HUES6 (cell line): ENCODE results near the gene NGLY1.

Experiments
- H3K27ac ChIP-seq: 2 replicates; pipeline ENCODE4 v1.7.0; 2013; ENCODE audit warnings: low read depth, mild to moderate bottlenecking, low read length, inconsistent platforms
- H3K27me3 ChIP-seq: 2 replicates; pipeline ENCODE4 v1.6.1; 2013; ENCODE audit warnings: low read length; ENCODE audit not compliant: control insufficient read depth, insufficient read depth
- H3K36me3 ChIP-seq: 2 replicates; pipeline ENCODE4 v1.6.1; 2013; ENCODE audit warnings: low read length; ENCODE audit not compliant: control insufficient read depth, insufficient read depth
- H3K4me1 ChIP-seq: 2 replicates; pipeline ENCODE4 v1.6.1; 2013; ENCODE audit warnings: low read length; ENCODE audit not compliant: control insufficient read depth, insufficient read depth
- H3K4me3 ChIP-seq: 2 replicates; pipeline ENCODE4 v1.5.1; 2013; ENCODE audit warnings: low read depth, low read length
- H3K9ac ChIP-seq: one replicate; pipeline ENCODE4 v1.6.1; 2013; ENCODE audit warnings: mild to moderate bottlenecking, low read length
- H3K9me3 ChIP-seq: 2 replicates; pipeline ENCODE4 v1.6.1; 2013; ENCODE audit warnings: low read depth, low read length; ENCODE audit not compliant: control insufficient read depth, insufficient read depth

The NGLY1 gene

DNA sequence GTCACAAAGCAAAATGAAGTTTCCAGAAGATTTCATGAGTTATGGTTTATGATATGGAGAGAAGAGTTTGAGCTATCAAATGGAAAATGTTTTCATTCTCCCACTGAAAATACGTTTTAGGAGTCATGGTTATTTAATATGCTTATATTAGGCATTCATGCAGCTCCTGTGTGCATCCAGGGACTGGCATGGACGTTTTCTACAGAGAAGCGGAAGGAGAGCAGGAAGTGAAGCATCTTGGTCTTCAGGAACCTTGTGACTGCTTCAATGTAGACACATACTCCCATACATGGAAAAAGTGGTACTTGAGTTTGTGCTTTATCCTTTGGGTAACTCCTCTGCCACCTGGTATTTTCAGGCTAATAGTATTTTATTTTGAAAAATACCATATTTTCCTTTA lies 75.2 kb downstream of the NGLY1 start:
- H3K4me1 ChIP-seq: no peaks in the 10 kb centered on the region
- H3K36me3 ChIP-seq: no peaks in the 10 kb centered on the region
- no peaks in the 10 kb centered on the region; the same call in 1 of the 2 replicates for H3K27me3 ChIP-seq
- no peak overlapping the region for H3K27ac ChIP-seq
- H3K9me3 ChIP-seq: no peaks in the 10 kb centered on the region
- no peak overlapping the region for H3K9ac ChIP-seq
- no peak overlapping the region for H3K4me3 ChIP-seq

- Histone ChIP-seq H3K9me3 (no peaks in the 10 kb centered on the region), H3K4me1 (no peaks in the 10 kb centered on the region), H3K36me3 (no peaks in the 10 kb centered on the region), H3K27ac (no peak overlapping the region), H3K9ac (no peak overlapping the region), H3K4me3 (no peak overlapping the region), H3K27me3 (no peaks in the 10 kb centered on the region; the same call in 1 of the 2 replicates)
Observed at GRCh38 chr3:25707268-25707926, 75.8 kb downstream of the NGLY1 start.

GRCh38 chr3:25706213-25706612 lies 77.0 kb downstream of the NGLY1 start:
- H3K36me3 ChIP-seq: no peaks in the 10 kb centered on the region
- H3K4me3 ChIP-seq: no peak overlapping the region
- no peaks in the 10 kb centered on the region for H3K4me1 ChIP-seq
- H3K27me3 ChIP-seq: no peaks in the 10 kb centered on the region; the same call in 1 of the 2 replicates
- no peak overlapping the region for H3K9ac ChIP-seq
- H3K9me3 ChIP-seq: no peaks in the 10 kb centered on the region
- no peak overlapping the region for H3K27ac ChIP-seq

- Histone ChIP-seq H3K9ac (no peak overlapping the region), H3K9me3 (no peaks in the 10 kb centered on the region), H3K36me3 (no peaks in the 10 kb centered on the region), H3K27me3 (no peaks in the 10 kb centered on the region), H3K4me3 (no peak overlapping the region), H3K4me1 (no peaks in the 10 kb centered on the region), H3K27ac (no peak overlapping the region)
Observed at GRCh38 chr3:25697553-25697952, 85.7 kb downstream of the NGLY1 start.

GRCh38 chr3:25695731-25696420 lies 87.4 kb downstream of the NGLY1 start:
- Histone ChIP-seq H3K27ac (no peak overlapping the region), H3K9ac (no peak overlapping the region), H3K4me3 (no peak overlapping the region), H3K4me1 (no peaks in the 10 kb centered on the region), H3K9me3 (no peaks in the 10 kb centered on the region), H3K27me3 (no peaks in the 10 kb centered on the region), H3K36me3 (no peaks in the 10 kb centered on the region)

DNA sequence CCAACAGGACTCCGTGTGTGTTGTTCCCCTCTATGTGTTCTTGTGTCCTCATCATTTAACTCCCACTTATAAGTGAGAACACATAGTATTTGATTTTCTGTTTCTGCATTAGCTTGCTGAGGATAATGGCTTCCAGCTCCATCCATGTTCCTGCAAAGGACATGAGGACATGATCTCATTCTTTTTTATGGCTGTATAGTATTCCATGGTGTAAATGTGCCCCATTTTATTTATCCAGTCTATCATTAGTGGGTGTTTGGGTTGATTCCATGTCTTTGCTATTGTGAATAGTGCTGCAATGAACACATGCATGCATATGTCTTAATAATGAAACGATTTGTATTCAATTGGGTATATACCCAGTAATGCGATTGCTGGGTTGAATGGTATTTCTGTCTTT lies 90.0 kb downstream of the NGLY1 start:
- no peak overlapping the region for H3K9ac ChIP-seq
- H3K27ac ChIP-seq: no peak overlapping the region
- H3K4me3 ChIP-seq: no peak overlapping the region
- H3K36me3 ChIP-seq: no peaks in the 10 kb centered on the region
- H3K9me3 ChIP-seq: no peaks in the 10 kb centered on the region
- no peaks in the 10 kb centered on the region for H3K27me3 ChIP-seq
- H3K4me1 ChIP-seq: no peaks in the 10 kb centered on the region

DNA sequence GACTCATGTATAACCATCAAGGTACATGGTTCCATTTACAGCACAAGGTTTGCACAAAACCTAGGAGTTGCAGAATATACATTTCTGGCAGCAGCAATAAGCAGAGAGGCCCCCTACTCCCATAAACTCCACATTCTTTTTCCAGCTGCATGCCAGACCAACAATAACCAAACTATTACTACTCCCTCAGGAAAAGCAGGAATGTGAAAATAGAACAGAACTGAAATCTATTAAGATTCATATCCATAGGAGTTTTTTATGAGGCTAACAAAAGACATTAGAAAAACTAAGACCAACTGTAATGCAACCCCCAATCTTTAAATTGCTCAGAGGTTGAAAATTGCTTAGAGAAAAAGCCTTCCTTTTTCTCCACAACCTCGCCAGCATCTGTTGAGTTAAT lies 90.9 kb downstream of the NGLY1 start:
- no peak overlapping the region for H3K4me3 ChIP-seq
- H3K27me3 ChIP-seq: no peaks in the 10 kb centered on the region
- no peaks in the 10 kb centered on the region for H3K36me3 ChIP-seq
- no peak overlapping the region for H3K9ac ChIP-seq
- no peaks in the 10 kb centered on the region for H3K9me3 ChIP-seq
- H3K4me1 ChIP-seq: no peaks in the 10 kb centered on the region
- H3K27ac ChIP-seq: no peak overlapping the region

DNA sequence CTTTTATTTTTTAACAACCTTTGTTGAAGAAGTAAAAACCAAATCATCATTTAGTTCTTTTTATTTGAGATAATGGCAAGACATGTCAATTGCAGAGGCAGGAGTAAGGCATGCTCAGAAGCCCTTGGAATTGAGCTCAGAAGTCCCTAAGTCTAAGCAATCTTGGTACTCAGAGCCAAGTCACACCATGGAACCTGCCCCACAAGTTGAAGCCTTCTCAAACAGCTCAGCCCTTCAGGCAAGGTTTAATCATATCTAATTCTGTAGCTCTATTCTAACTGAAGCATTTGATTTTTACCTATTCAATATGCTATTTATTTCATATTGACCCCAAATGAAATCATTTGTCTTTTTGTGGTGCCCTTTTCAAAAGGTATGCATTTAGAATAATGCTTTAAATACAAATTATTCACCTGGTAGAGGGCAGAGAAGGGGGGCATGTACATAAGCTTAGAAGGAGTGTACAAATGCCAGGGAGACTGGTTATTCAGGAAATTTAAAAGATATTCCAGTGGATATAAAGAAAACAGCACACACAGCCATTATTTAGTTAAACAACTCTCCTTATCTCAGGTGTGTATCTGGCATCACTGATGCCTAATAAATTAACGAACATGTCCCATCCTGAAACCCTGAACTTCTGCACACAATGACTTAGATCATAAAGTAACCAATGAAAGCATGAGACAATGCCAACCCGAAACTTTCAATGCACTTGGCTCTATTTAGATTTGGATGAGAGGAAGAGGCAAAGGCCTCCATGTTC lies 92.3 kb downstream of the NGLY1 start:
- Histone ChIP-seq H3K36me3 (no peaks in the 10 kb centered on the region), H3K27ac (no peak overlapping the region), H3K9ac (no peak overlapping the region), H3K9me3 (no peaks in the 10 kb centered on the region), H3K4me3 (no peak overlapping the region), H3K27me3 (no peaks in the 10 kb centered on the region), H3K4me1 (no peaks in the 10 kb centered on the region)

GRCh38 chr3:25689226-25689625 lies 94.0 kb downstream of the NGLY1 start:
- H3K9me3 ChIP-seq: no peaks in the 10 kb centered on the region
- H3K27ac ChIP-seq: no peak overlapping the region
- H3K36me3 ChIP-seq: no peaks in the 10 kb centered on the region
- no peaks in the 10 kb centered on the region for H3K4me1 ChIP-seq
- no peak overlapping the region for H3K9ac ChIP-seq
- no peak overlapping the region for H3K4me3 ChIP-seq
- H3K27me3 ChIP-seq: no peaks in the 10 kb centered on the region

DNA sequence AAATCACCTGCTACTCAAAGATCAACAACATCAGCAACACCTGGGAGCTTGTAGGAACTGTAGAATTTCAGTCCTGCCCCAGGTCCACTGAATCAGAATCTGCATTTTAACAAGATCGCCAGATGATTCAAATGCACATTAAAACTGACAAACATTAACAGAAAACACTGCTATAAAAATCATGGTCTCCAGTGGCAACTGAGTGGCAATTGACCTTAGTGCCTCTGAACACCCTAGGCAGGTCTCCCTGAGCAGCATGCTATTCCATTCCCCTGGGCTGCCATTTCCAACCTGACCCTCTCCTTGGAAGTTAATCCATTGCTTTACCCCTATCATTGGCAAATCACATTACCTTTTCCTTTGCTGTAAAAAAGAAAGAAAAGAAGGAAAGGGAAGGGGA lies 95.5 kb downstream of the NGLY1 start:
- Histone ChIP-seq H3K36me3 (no peaks in the 10 kb centered on the region), H3K4me1 (no peaks in the 10 kb centered on the region), H3K4me3 (no peak overlapping the region), H3K27ac (no peak overlapping the region), H3K27me3 (no peaks in the 10 kb centered on the region), H3K9me3 (no peaks in the 10 kb centered on the region), H3K9ac (no peak overlapping the region)

- Histone ChIP-seq H3K27me3 (no peaks in the 10 kb centered on the region), H3K27ac (no peak overlapping the region), H3K36me3 (no peaks in the 10 kb centered on the region), H3K4me3 (no peak overlapping the region), H3K4me1 (no peaks in the 10 kb centered on the region), H3K9ac (no peak overlapping the region), H3K9me3 (no peaks in the 10 kb centered on the region)
Observed at GRCh38 chr3:25686766-25687165, 96.5 kb downstream of the NGLY1 start.
